ENCODE measurements around the gene DHX9. TPM values are rescaled to one million over a fixed set of nuclear protein-coding genes. Genes with fewer than 3 reads are reported as not detected.

DHX9 gene
- polyA plus RNA-seq, 1 experiment, result 111 TPM

DNA sequence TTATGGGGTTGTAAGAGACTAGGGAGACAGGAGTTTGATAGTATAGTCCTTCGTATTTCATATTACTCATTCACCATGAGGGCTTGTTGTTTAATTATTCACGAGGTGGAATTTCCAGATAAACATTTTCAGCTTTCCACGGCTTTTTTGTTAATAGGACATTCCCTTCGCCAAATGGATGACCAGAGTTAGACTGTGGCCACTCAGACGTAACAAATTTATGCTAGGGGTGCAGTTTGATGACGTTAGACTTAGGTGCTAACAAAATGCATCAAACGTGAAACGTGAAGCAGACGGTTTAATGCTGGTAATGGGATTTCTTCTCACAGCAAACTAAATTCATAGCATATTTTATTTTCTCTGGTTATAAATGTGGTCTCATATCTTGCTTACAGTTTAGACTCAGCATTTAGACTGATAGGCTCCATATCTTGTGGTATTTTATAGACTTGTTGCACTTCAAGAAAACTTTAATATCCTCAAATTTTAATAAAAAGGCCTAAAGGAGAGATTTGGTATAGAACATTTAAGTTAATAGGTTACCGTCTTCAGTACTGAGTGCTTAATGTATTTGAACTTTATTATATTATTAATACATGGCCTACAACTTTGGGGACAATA is 2.3 kb downstream of the DHX9 start:
- CTCF ChIA-PET, result no interaction called here
- TF ChIP-seq, protein P1, sequence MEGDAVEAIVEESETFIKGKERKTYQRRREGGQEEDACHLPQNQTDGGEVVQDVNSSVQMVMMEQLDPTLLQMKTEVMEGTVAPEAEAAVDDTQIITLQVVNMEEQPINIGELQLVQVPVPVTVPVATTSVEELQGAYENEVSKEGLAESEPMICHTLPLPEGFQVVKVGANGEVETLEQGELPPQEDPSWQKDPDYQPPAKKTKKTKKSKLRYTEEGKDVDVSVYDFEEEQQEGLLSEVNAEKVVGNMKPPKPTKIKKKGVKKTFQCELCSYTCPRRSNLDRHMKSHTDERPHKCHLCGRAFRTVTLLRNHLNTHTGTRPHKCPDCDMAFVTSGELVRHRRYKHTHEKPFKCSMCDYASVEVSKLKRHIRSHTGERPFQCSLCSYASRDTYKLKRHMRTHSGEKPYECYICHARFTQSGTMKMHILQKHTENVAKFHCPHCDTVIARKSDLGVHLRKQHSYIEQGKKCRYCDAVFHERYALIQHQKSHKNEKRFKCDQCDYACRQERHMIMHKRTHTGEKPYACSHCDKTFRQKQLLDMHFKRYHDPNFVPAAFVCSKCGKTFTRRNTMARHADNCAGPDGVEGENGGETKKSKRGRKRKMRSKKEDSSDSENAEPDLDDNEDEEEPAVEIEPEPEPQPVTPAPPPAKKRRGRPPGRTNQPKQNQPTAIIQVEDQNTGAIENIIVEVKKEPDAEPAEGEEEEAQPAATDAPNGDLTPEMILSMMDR (IDR thresholded peaks at IDR 0.05; ENCODE audit: insufficient read depth, low read depth, low read length), result no peak
- Histone ChIP-seq H3K36me3 (ENCODE audit: control insufficient read depth, insufficient read depth, low read length) (peaks cover 3% of the 10 kb centered on the region), H3K27me3 (ENCODE audit: control insufficient read depth, insufficient read depth, low read length) (no peaks in the 10 kb centered on the region), H3K4me3 (ENCODE audit: low read depth, low read length) (peak overlapping the region; percentile 14; the same call in 1 of the 2 replicates)
- DNase-seq (ENCODE audit: low read depth), result no peak
- POLR2A ChIA-PET, result no interaction called here

DNA sequence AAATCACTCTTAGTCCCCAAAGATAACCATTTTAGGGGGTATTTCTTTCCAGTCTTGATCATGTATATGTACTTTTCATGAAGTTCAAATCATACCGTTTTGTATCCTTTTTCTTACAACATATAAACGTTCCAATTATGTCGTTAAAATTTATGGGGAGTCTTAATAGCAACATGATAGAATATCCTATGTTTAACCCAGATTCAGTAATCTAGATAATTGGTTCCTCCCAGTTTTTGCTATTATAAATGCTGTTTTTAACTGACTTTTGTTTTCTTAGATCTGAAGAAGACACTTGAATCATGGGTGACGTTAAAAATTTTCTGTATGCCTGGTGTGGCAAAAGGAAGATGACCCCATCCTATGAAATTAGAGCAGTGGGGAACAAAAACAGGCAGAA is 3.1 kb downstream of the DHX9 start:
- POLR2A ChIA-PET, result no interaction called here
- TF ChIP-seq, protein P1 (IDR thresholded peaks at IDR 0.05; ENCODE audit: insufficient read depth, low read depth, low read length), result no peak

DNA sequence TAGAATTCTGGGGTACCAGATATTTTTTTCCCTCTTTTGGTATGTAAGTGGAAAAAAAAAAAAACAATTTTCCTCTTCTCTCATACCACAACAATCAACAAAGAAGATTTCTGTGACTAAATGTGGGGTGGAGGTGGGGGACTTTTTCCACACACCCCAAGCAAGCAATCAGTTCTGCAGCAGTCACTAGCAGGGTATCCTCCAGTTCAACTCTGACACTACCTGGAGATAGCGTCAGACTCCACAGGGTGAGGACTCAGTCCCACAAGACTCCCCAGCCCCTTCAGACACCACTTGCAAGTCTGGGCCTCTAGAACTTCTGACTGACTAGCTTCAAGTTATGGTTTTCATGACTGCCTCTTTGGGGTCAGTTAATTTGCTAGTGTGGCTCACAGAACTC is 6.2 kb downstream of the DHX9 start:
- ChIA-PET CTCF (no interaction called here), POLR2A (interaction anchor here (0.6 kb wide), 1 partner anchor 187 kb away, joined by 3 read pairs; no protein-coding TSS in a partner anchor)
- TF ChIP-seq, protein P1 (IDR thresholded peaks at IDR 0.05; ENCODE audit: insufficient read depth, low read depth, low read length), result no peak
- Histone ChIP-seq H3K27me3 (ENCODE audit: control insufficient read depth, insufficient read depth, low read length) (no peaks in the 10 kb centered on the region), H3K4me3 (ENCODE audit: low read depth, low read length) (no peak overlapping the region), H3K36me3 (ENCODE audit: control insufficient read depth, insufficient read depth, low read length) (peaks cover 10% of the 10 kb centered on the region)
- no peak for DNase-seq (ENCODE audit: low read depth)

More for the DNA sequence above, 3.1 kb downstream of the DHX9 start:
- no peak overlapping the region for H3K4me3 ChIP-seq (ENCODE audit: low read depth, low read length)
- peaks cover 3% of the 10 kb centered on the region for H3K36me3 ChIP-seq (ENCODE audit: control insufficient read depth, insufficient read depth, low read length)
- no peak for DNase-seq (ENCODE audit: low read depth)
- CTCF ChIA-PET, result no interaction called here
- no peaks in the 10 kb centered on the region for H3K27me3 ChIP-seq (ENCODE audit: control insufficient read depth, insufficient read depth, low read length)

DNA sequence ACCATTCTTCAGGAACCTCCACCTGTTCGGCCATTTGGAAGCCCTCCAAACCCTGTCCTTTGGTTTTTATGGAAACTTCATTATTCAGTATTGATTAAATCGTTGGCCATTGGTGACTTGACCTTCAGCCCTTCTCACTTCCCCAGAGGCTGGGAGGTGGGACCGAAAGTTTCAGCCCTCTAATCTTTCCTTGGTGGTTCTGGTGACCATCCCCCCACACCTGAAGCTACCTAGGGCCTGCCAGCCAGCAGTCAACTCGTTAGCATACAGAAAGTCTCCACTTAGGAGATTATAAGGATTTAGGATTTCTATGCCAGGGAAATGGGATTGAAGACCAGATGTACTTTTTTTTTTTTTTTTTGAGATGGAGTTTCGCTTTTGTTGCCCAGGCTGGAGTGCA is 6.7 kb downstream of the DHX9 start:
- ChIA-PET CTCF (no interaction called here), POLR2A (interaction anchor here (0.6 kb wide), 1 partner anchor 188 kb away, joined by 3 read pairs; no protein-coding TSS in a partner anchor)
- DNase-seq (ENCODE audit: low read depth), result no peak
- TF ChIP-seq, protein P1 (IDR thresholded peaks at IDR 0.05; ENCODE audit: insufficient read depth, low read depth, low read length), result no peak
- Histone ChIP-seq H3K27me3 (ENCODE audit: control insufficient read depth, insufficient read depth, low read length) (no peaks in the 10 kb centered on the region), H3K4me3 (ENCODE audit: low read depth, low read length) (no peak overlapping the region), H3K36me3 (ENCODE audit: control insufficient read depth, insufficient read depth, low read length) (peaks cover 10% of the 10 kb centered on the region)

DNA sequence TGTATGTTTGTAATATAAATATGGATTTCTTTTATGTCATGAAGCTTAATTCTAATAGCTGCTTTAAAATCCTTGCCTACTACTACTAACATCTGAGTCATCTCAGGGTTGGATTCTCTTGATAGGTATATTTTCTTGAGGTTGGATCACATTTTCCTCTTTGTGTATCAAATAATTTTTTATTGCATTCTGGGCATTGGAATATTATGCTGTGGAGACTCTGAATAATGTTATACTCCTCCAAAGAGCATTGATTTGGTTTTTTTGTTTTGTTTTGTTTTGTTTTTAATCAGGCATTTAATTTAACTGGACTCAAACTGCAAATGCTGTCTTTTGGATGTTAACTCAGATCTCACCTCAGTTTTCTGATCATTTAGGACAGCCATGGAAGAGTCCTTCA is 8.0 kb downstream of the DHX9 start:
- H3K27me3 ChIP-seq (ENCODE audit: control insufficient read depth, insufficient read depth, low read length), result no peaks in the 10 kb centered on the region
- CTCF ChIA-PET, result interaction anchor here (1.3 kb wide), 1 partner anchor 9 kb away, joined by 3 read pairs; no protein-coding TSS in a partner anchor
- no peak overlapping the region for H3K4me3 ChIP-seq (ENCODE audit: low read depth, low read length)
- H3K36me3 ChIP-seq (ENCODE audit: control insufficient read depth, insufficient read depth, low read length), result peaks cover 13% of the 10 kb centered on the region
- no peak for DNase-seq (ENCODE audit: low read depth)
- TF ChIP-seq, protein P1 (IDR thresholded peaks at IDR 0.05; ENCODE audit: insufficient read depth, low read depth, low read length), result no peak
- POLR2A ChIA-PET, result no interaction called here
